Endothelial cell of umbilical vein (primary cell): ENCODE results near the gene NCLN. TPM values are rescaled to one million over a fixed set of nuclear protein-coding genes. Genes with fewer than 3 reads are reported as not detected.
"Not testable (repeated sequence)": the region's sequence is repeated elsewhere in the genome, so short reads cannot be mapped to it uniquely, and the experiment has no call there.

Experiments
- BruUV-seq: library from RNA; stranded (reverse); fragments of 400-500 nt; replicated peaks from 2 replicates; lab custom pipeline; 2021; lab: Mats Ljungman, UMichigan
- CTCF ChIA-PET: fragments of 300-600, 350-600 bp; sonication (Branson Sonifier 250); formaldehyde crosslinking; loops from one replicate; lab custom pipeline; 2021; ENCODE audit warnings: antibody characterized with exemption, inconsistent platforms; lab: Charles Lee
- POLR2A ChIA-PET: fragments of 300-600, 350-600 bp; sonication (Branson Sonifier 250); formaldehyde crosslinking; loops from one replicate; lab custom pipeline; 2021; ENCODE audit warnings: antibody characterized with exemption, inconsistent platforms; lab: Charles Lee
- DNase-seq: peaks from one replicate; pipeline ENCODE4 v3.0.0-alpha.2; 2011; ENCODE audit warnings: low read depth, low spot score
- FAIRE-seq: peaks from 2 replicates; lab custom pipeline; 2011; peaks lifted over from hg19 to GRCh38; lab: Jason Lieb, UNC
- H2AFZ ChIP-seq: 2 replicates; pipeline ENCODE4 v1.6.0; 2012; ENCODE audit warnings: low read depth, low read length, control low read depth, inconsistent platforms
- H3K27ac ChIP-seq: 2 replicates; pipeline ENCODE4 v1.5.1; 2011; ENCODE audit warnings: low read depth, mild to moderate bottlenecking, control low read depth, low read length, moderate library complexity; ENCODE audit not compliant: insufficient read depth
- H3K27me3 ChIP-seq, 2 experiments: 2 replicates each; pipeline versions ENCODE4 v1.6.0 to v1.6.1; 2011; ENCODE audit warnings: low read length in 2 of 2, mixed read lengths in 1 of 2; ENCODE audit not compliant: control insufficient read depth in 2 of 2, insufficient read depth in 2 of 2
- H3K36me3 ChIP-seq, 2 experiments: 2 replicates in 1 of 2; 3 replicates in 1 of 2; pipeline ENCODE4 v1.5.1; 2011; ENCODE audit warnings: low read length in 2 of 2, mild to moderate bottlenecking in 1 of 2, moderate library complexity in 1 of 2; ENCODE audit not compliant: control insufficient read depth in 2 of 2, insufficient read depth in 2 of 2; ENCODE audit errors: extremely low read depth in 1 of 2
- H3K4me1 ChIP-seq: 3 replicates; pipeline ENCODE4 v1.5.1; 2011; ENCODE audit warnings: mild to moderate bottlenecking, low read length; ENCODE audit not compliant: control insufficient read depth, insufficient read depth; ENCODE audit errors: extremely low read depth
- H3K4me2 ChIP-seq: 2 replicates; pipeline ENCODE4 v1.6.1; 2011; ENCODE audit warnings: low read length, control low read depth, mixed read lengths; ENCODE audit not compliant: insufficient read depth
- H3K4me3 ChIP-seq, 3 experiments: fragments of 200-600 bp in 1 of 3; sonication (generic), shearing (Covaris generic) in 1 of 3; replicated peaks in 1 of 3; 2 replicates each; pipeline ENCODE4 v1.5.1; 2011 to 2016; ENCODE audit warnings: control low read depth in 3 of 3, low read length in 3 of 3, mild to moderate bottlenecking in 2 of 3, inconsistent platforms in 1 of 3, low read depth in 1 of 3, moderate library complexity in 1 of 3; ENCODE audit not compliant: insufficient read depth in 1 of 3
- H3K79me2 ChIP-seq: 2 replicates; pipeline ENCODE4 v1.6.0; 2012; ENCODE audit warnings: low read length, inconsistent platforms; ENCODE audit not compliant: control insufficient read depth, insufficient read depth
- H3K9ac ChIP-seq: replicated peaks from 2 replicates; pipeline ENCODE3; 2011; ENCODE audit warnings: low read length, control low read depth; ENCODE audit not compliant: insufficient read depth; ENCODE audit errors: extremely low read depth
- H3K9me1 ChIP-seq: replicated peaks from 3 replicates; pipeline ENCODE4 v1.6.0; 2011; ENCODE audit warnings: mild to moderate bottlenecking, low read length; ENCODE audit not compliant: control insufficient read depth, insufficient read depth; ENCODE audit errors: extremely low read depth
- H3K9me3 ChIP-seq: replicated peaks from 2 replicates; pipeline ENCODE4 v1.5.1; 2012; ENCODE audit warnings: low read length, inconsistent platforms; ENCODE audit not compliant: control insufficient read depth, insufficient read depth
- H4K20me1 ChIP-seq: replicated peaks from 2 replicates; pipeline ENCODE3; 2011; ENCODE audit warnings: mild to moderate bottlenecking, low read length; ENCODE audit not compliant: control insufficient read depth, insufficient read depth; ENCODE audit errors: extremely low read depth
- GATA2 ChIP-seq: IDR thresholded peaks from 2 replicates; pipeline ENCODE4 v1.7.0; 2011; ENCODE audit warnings: low read depth, mild to moderate bottlenecking, moderate library complexity, mixed read lengths, low read length; ENCODE audit not compliant: insufficient read length, insufficient read depth
- dilution Hi-C: fragments of 300-500 bp; cut with MboI; formaldehyde crosslinking; loops from one replicate; pipeline ENCODE4 v1.15.0; 2019; ENCODE audit warnings: low sequenced_read_pairs; ENCODE audit not compliant: extremely low pct_ligation_motif_present
- intact Hi-C: fragments of 100-400 bp; cut with micrococcal nuclease; formaldehyde crosslinking; loops from one replicate; pipeline ENCODE4 v1.10.0; 2022
- polyA plus RNA-seq, 4 experiments: library from polyadenylated mRNA; depleted of rRNA in 3 of 4; stranded (reverse) in 3 of 4; unstranded in 1 of 4; fragments of >200 nt; gene quantifications; 2 replicates each; pipeline versions ENCODE4 v1.2.1 to v1.2.3, GENCODE V29; 2011 to 2012; ENCODE audit warnings: missing spikeins in 1 of 4
- total RNA-seq: library from RNA; stranded (reverse); gene quantifications from 2 replicates; pipeline ENCODE4 v1.2.3, GENCODE V29; 2021

The NCLN gene
- total and polyA plus RNA-seq, 2 donors (not counting 3 experiments of a cell fraction or from before 2014, with no cell fraction given): 97.2 to 102 TPM

DNA sequence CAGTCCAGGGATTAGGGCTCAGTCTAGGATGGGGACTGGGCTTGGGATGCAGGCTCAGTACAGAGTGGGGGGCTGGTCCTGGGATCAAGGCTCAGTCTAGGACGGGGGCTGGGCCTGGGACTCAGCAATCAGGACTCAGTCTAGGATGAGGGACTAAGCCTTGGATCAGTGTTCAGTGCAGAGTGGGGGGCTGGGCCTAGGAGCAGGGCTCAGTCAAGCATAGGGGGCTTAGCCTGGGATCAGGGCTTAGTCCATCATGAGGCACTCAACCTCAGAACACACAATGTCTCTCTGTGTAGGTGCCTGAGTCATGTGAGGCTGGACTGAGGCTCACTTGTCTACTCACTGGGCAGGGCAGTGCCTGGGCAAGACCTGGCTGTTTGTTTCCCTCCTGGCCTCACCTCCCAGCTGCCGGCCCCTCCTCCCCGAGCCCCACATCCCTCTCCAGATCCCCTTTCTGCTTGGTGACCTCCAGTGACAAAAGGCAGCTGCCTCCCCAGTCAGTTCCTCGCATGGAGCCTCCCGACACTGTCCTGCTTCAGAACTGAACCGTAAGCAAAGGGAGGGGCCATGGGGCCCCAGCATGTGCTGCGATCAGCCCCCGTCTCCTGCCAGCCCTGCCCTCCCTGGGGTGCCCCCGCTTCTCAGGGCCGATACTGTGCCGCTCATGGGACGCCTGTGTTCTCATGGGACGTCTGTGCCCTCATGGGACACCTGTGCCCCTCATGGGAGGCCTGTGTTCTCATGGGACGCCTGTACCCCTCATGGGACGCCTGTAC lies 13.6 kb upstream of the NCLN start:
- no peak for TF ChIP-seq GATA2
- no peaks in the 10 kb centered on the region for H3K36me3 ChIP-seq
- dilution Hi-C loops (no loop called here), intact Hi-C loops (no loop called here)
- BruUV-seq: no TSS peak
- H3K9me3 ChIP-seq: no peaks in the 10 kb centered on the region
- DNase-seq: no peak
- CTCF ChIA-PET: interaction anchor here (1.7 to 3.6 kb wide), 2 partner anchors 43 to 46 kb away, joined by 7 to 18 read pairs; no protein-coding TSS in a partner anchor
- POLR2A ChIA-PET: no interaction called here
- no peak overlapping the region for H2AFZ ChIP-seq
- H3K27ac ChIP-seq: no peak overlapping the region
- no peaks in the 10 kb centered on the region for H3K27me3 ChIP-seq
- H3K9ac ChIP-seq: no peak overlapping the region
- no peak for FAIRE-seq
- H3K4me3 ChIP-seq: no peak overlapping the region
- no peaks in the 10 kb centered on the region for H3K4me1 ChIP-seq
- H3K4me2 ChIP-seq: no peak overlapping the region
- no peaks in the 10 kb centered on the region for H4K20me1 ChIP-seq
- H3K79me2 ChIP-seq: no peaks in the 10 kb centered on the region
- no peaks in the 10 kb centered on the region for H3K9me1 ChIP-seq

DNA sequence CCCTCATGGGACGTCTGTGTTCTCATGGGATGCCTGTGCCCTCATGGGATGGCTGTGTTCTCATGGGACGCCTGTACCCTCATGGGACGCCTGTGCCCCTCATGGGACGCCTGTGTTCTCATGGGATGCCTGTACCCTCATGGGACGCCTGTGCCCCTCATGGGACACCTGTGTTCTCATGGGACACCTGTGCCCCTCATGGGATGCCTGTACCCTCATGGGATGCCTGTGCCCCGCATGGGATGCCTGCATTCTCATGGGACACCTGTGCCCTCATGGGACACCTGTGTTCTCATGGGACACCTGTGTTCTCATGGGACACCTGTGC lies 13.1 kb upstream of the NCLN start:
- H3K4me3 ChIP-seq, H3K9me1 ChIP-seq, H3K9ac ChIP-seq, dilution Hi-C loops, H3K36me3 ChIP-seq, H3K9me3 ChIP-seq, H3K27ac ChIP-seq, H3K79me2 ChIP-seq, POLR2A ChIA-PET, FAIRE-seq, intact Hi-C loops, DNase-seq, BruUV-seq, H3K27me3 ChIP-seq, H2AFZ ChIP-seq, H4K20me1 ChIP-seq, H3K4me1 ChIP-seq, H3K4me2 ChIP-seq: not testable (repeated sequence)
- CTCF ChIA-PET: interaction anchor here (3.6 kb wide), 1 partner anchor 44 kb away, joined by 18 read pairs; no protein-coding TSS in a partner anchor
